ENCODE data around the gene SLC7A4. TPM values are rescaled to one million over a fixed set of nuclear protein-coding genes. Genes with fewer than 3 reads are reported as not detected.

Gene SLC7A4
- total and polyA plus RNA-seq, 2 donors (not counting 1 experiment from before 2014, with no cell fraction given) = not detected

- Histone ChIP-seq H3K27ac (ENCODE audit: low read length in 2 of 2) (no peak overlapping the region), H3K9me3 (ENCODE audit: control extremely low read depth in 1 of 3, control insufficient read depth in 2 of 3, insufficient read depth in 1 of 3, low read length in 2 of 3) (no peaks in the 10 kb centered on the region), H4K20me1 (ENCODE audit: control insufficient read depth, insufficient read depth, low read length, poor library complexity, severe bottlenecking) (no peaks in the 10 kb centered on the region), H3K9ac (ENCODE audit: low read length) (no peak overlapping the region), H3K79me2 (ENCODE audit: control insufficient read depth, insufficient read depth, low read length) (no peaks in the 10 kb centered on the region), H2AFZ (ENCODE audit: insufficient read depth, low read depth, low read length, poor library complexity, severe bottlenecking) (no peak overlapping the region), H3K36me3 (replicated peaks in 1 of 2; ENCODE audit: control extremely low read depth in 1 of 2, control insufficient read depth in 1 of 2, extremely low read depth in 1 of 2, insufficient read depth in 2 of 2, low read length in 1 of 2) (no peaks in the 10 kb centered on the region), H3K4me3 (ENCODE audit: control extremely low read depth in 1 of 5, extremely low read depth in 1 of 5, insufficient read depth in 1 of 5, low read depth in 2 of 5, low read length in 4 of 5) (no peak overlapping the region), H3K4me2 (replicated peaks; ENCODE audit: low read depth, low read length, poor library complexity, severe bottlenecking) (no peak overlapping the region), H3K4me1 (ENCODE audit: control insufficient read depth in 2 of 2, insufficient read depth in 2 of 2, low read length in 2 of 2) (no peaks in the 10 kb centered on the region), H3K27me3 (replicated peaks in 1 of 4; ENCODE audit: control extremely low read depth in 1 of 4, control insufficient read depth in 3 of 4, insufficient read depth in 4 of 4, low read length in 3 of 4) (peaks cover 0 to 2% (median 0%) of the 10 kb centered on the region in 4 experiments)
- H3K27me3 Mint-ChIP-seq = peaks cover 4% of the 10 kb centered on the region
- peaks cover 4% of the 10 kb centered on the region for H3K4me1 Mint-ChIP-seq
- 79% methylated on average over 13 of the region's 13 CpGs for WGBS (ENCODE audit: insufficient coverage)
- H3K4me3 Mint-ChIP-seq = no peak overlapping the region
- no peak for ATAC-seq (ENCODE audit: low read depth)
- ChIA-PET CTCF (no interaction called here), POLR2A (no interaction called here)
- intact Hi-C loops (cut with micrococcal nuclease) = no loop called here
- TF ChIP-seq EZH2 (IDR thresholded peaks at IDR 0.05; ENCODE audit: borderline replicate concordance, insufficient read depth, low read depth, low read length, poor library complexity, severe bottlenecking) = no peak
- TF ChIP-seq CTCF (IDR thresholded peaks at IDR 0.05) = no peak
- no peak for DNase-seq
- H3K27ac Mint-ChIP-seq = no peak overlapping the region
- H3K9me3 Mint-ChIP-seq (ENCODE audit: insufficient read depth) = no peaks in the 10 kb centered on the region
These were observed 9.3 kb downstream of the SLC7A4 start for GRCh38 chr22:21022955-21023614.

- H3K9me3 Mint-ChIP-seq (ENCODE audit: insufficient read depth) = no peaks in the 10 kb centered on the region
- no peak overlapping the region for H3K4me3 ChIP-seq (ENCODE audit: control extremely low read depth in 1 of 5, extremely low read depth in 1 of 5, insufficient read depth in 1 of 5, low read depth in 2 of 5, low read length in 4 of 5)
- POLR2A ChIA-PET = no interaction called here
- DNase-seq (no peak), ATAC-seq (ENCODE audit: low read depth) (no peak)
- no peaks in the 10 kb centered on the region for H3K9me3 ChIP-seq (ENCODE audit: control extremely low read depth in 1 of 3, control insufficient read depth in 2 of 3, insufficient read depth in 1 of 3, low read length in 2 of 3)
- no peaks in the 10 kb centered on the region for H4K20me1 ChIP-seq (ENCODE audit: control insufficient read depth, insufficient read depth, low read length, poor library complexity, severe bottlenecking)
- CTCF ChIA-PET = no interaction called here
- H3K4me2 ChIP-seq (replicated peaks; ENCODE audit: low read depth, low read length, poor library complexity, severe bottlenecking) = no peak overlapping the region
- no peak overlapping the region for H3K27ac Mint-ChIP-seq
- no peak overlapping the region for H3K9ac ChIP-seq (ENCODE audit: low read length)
- H3K36me3 ChIP-seq (replicated peaks in 1 of 2; ENCODE audit: control extremely low read depth in 1 of 2, control insufficient read depth in 1 of 2, extremely low read depth in 1 of 2, insufficient read depth in 2 of 2, low read length in 1 of 2) = no peaks in the 10 kb centered on the region
- H3K27ac ChIP-seq (ENCODE audit: low read length in 2 of 2) = no peak overlapping the region
- no peak overlapping the region for H2AFZ ChIP-seq (ENCODE audit: insufficient read depth, low read depth, low read length, poor library complexity, severe bottlenecking)
- intact Hi-C loops (cut with micrococcal nuclease) = no loop called here
- H3K4me1 Mint-ChIP-seq = peaks cover 4% of the 10 kb centered on the region
- no peaks in the 10 kb centered on the region for H3K79me2 ChIP-seq (ENCODE audit: control insufficient read depth, insufficient read depth, low read length)
- H3K27me3 Mint-ChIP-seq = peaks cover 4% of the 10 kb centered on the region
- peaks cover 0 to 2% (median 0%) of the 10 kb centered on the region in 4 experiments for H3K27me3 ChIP-seq (replicated peaks in 1 of 4; ENCODE audit: control extremely low read depth in 1 of 4, control insufficient read depth in 3 of 4, insufficient read depth in 4 of 4, low read length in 3 of 4)
- H3K4me3 Mint-ChIP-seq = no peak overlapping the region
- no peak for TF ChIP-seq CTCF (IDR thresholded peaks at IDR 0.05)
- TF ChIP-seq EZH2 (IDR thresholded peaks at IDR 0.05; ENCODE audit: borderline replicate concordance, insufficient read depth, low read depth, low read length, poor library complexity, severe bottlenecking) = no peak
- 87% methylated on average over 8 of the region's 10 CpGs for WGBS (ENCODE audit: insufficient coverage)
- no peaks in the 10 kb centered on the region for H3K4me1 ChIP-seq (ENCODE audit: control insufficient read depth in 2 of 2, insufficient read depth in 2 of 2, low read length in 2 of 2)
These were observed 9.9 kb downstream of the SLC7A4 start for GRCh38 chr22:21022507-21022906.

All from B cell (primary cell).